Uterus (tissue), 2 donors: Measurements from ENCODE around the gene IFIH1.

ENCODE experiments used
- POLR2A ChIP-seq, 2 donors: fragments of 450-650 bp; IDR thresholded peaks; one replicate each; pipeline ENCODE4 v1.6.1; 2016; ENCODE audit warnings: antibody characterized with exemption in 2 of 2, mild to moderate bottlenecking in 1 of 2, moderate library complexity in 1 of 2
- TF ChIP-seq, protein P1 (sequence below), 4 experiments: fragments of 200-600 bp in 2 of 4; fragments of 450-650 bp in 2 of 4; sonication (generic) in 2 of 4; IDR thresholded peaks; one replicate each; pipeline ENCODE4 v1.5.1; 2016 to 2019; ENCODE audit warnings: antibody characterized with exemption in 4 of 4, mild to moderate bottlenecking in 2 of 4, moderate library complexity in 1 of 4

DNA sequence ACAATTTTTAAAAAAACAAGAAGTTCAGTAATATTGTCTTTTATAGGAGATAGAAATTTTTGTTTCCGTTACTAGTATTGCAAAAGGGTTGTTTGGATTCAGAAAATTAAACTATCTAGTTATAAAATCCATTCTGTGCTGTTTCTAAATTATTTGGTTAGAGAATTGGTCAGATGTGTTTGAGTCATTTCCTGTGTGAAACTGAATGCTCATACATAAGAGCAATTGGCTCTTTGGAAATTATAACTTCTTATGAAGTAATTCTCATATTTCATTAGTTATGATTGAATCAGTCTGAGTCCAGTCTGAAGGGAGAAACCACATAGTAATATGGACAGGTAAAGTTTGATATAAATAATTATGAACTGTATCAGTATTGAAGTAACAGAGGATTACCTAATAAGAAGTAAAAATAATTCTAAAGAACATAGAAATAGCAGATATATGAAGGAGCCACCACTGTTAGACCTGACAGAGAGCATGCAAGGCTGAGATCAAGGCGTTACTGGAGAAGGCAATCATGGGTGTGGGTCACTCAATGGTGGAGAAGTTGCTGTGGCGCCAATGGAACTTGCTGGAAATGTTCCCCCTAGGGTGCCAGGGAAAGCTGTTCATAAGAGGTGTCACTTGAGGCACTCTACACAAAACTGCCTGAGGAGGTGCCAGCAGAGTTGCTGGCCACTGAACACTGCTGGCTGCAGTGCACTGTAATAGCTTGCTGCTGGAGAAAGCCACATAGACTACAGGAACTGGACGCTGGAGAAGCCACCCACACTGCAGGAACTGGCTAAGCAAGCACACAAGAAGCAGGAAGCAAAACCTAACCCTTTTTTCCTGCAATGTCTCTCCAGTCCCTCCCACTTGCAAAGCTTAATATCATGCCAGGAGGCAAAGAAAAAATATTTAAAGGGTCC lies 57.2 kb downstream of the IFIH1 start:
- TF ChIP-seq, protein P1, sequence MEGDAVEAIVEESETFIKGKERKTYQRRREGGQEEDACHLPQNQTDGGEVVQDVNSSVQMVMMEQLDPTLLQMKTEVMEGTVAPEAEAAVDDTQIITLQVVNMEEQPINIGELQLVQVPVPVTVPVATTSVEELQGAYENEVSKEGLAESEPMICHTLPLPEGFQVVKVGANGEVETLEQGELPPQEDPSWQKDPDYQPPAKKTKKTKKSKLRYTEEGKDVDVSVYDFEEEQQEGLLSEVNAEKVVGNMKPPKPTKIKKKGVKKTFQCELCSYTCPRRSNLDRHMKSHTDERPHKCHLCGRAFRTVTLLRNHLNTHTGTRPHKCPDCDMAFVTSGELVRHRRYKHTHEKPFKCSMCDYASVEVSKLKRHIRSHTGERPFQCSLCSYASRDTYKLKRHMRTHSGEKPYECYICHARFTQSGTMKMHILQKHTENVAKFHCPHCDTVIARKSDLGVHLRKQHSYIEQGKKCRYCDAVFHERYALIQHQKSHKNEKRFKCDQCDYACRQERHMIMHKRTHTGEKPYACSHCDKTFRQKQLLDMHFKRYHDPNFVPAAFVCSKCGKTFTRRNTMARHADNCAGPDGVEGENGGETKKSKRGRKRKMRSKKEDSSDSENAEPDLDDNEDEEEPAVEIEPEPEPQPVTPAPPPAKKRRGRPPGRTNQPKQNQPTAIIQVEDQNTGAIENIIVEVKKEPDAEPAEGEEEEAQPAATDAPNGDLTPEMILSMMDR (IDR thresholded peaks at IDR 0.05), result no peak
- no peak for TF ChIP-seq POLR2A (IDR thresholded peaks at IDR 0.05)
